Lung (tissue), 13 donors: ENCODE measurements around the gene DDX55. TPM values are rescaled to one million over a fixed set of nuclear protein-coding genes. Genes with fewer than 3 reads are reported as not detected.

Experiments used
- ATAC-seq: fragments of 200-7000 bp; cut with Tn5 transposase; one replicate; pipeline ENCODE4 v1.9.1; 2020; ENCODE audit warnings: moderate number of reproducible peaks; ENCODE audit not compliant: insufficient read depth, low FRiP score
- DNase-seq, 3 donors: peaks; one replicate each; pipeline ENCODE4 v3.0.0-alpha.2; 2013 to 2017
- H3K27ac ChIP-seq, 2 donors: one replicate each; pipeline ENCODE4 v1.5.1; 2013; ENCODE audit warnings: mild to moderate bottlenecking in 2 of 2, moderate library complexity in 2 of 2, control low read depth in 1 of 2, inconsistent platforms in 1 of 2, low read depth in 1 of 2, low read length in 1 of 2
- H3K27me3 ChIP-seq, 3 donors: one replicate each; pipeline ENCODE4 v1.5.1; 2013; ENCODE audit warnings: low read length in 2 of 3; ENCODE audit not compliant: control insufficient read depth in 3 of 3, insufficient read depth in 3 of 3
- H3K36me3 ChIP-seq, 4 donors: one replicate each; pipeline ENCODE4 v1.5.1; 2013; ENCODE audit warnings: low read length in 4 of 4, mild to moderate bottlenecking in 1 of 4, moderate library complexity in 1 of 4; ENCODE audit not compliant: control insufficient read depth in 4 of 4, insufficient read depth in 4 of 4
- H3K4me1 ChIP-seq, 5 donors: one replicate each; pipeline ENCODE4 v1.5.1; 2013; ENCODE audit warnings: low read length in 5 of 5, mild to moderate bottlenecking in 2 of 5, moderate library complexity in 1 of 5; ENCODE audit not compliant: control insufficient read depth in 5 of 5, insufficient read depth in 5 of 5
- H3K4me3 ChIP-seq: one replicate; pipeline ENCODE4 v1.5.1; 2013; ENCODE audit warnings: mild to moderate bottlenecking, control low read depth, moderate library complexity
- H3K9ac ChIP-seq, 2 donors: one replicate each; pipeline ENCODE4 v1.5.1; 2013; ENCODE audit warnings: low read length in 2 of 2, control low read depth in 1 of 2; ENCODE audit not compliant: insufficient read depth in 1 of 2
- H3K9me3 ChIP-seq, 4 donors: one replicate each; pipeline ENCODE4 v1.5.1; 2013; ENCODE audit warnings: low read length in 3 of 4, mild to moderate bottlenecking in 1 of 4, moderate library complexity in 1 of 4; ENCODE audit not compliant: control insufficient read depth in 4 of 4, insufficient read depth in 3 of 4
- CTCF ChIP-seq: IDR thresholded peaks from 2 replicates; pipeline ENCODE4 v1.5.1; 2012; ENCODE audit warnings: mild to moderate bottlenecking; ENCODE audit errors: control extremely low read depth, extremely low read depth
- WGBS, 2 donors: extraction: QIAGEN DNeasy Blood & Tissue Kit; methylation state at CpG; one replicate each; pipeline ENCODE4 v1.1.7; 2013; 5-methylcytosine and 5-hydroxymethylcytosine counted together
- polyA plus RNA-seq, 2 donors: library from polyadenylated mRNA; stranded (reverse); fragments of 200-250 nt; gene quantifications; one replicate each; pipeline ENCODE4 v1.2.1, GENCODE V29; 2013
- small RNA-seq: library from RNA; depleted of rRNA; stranded (forward); fragments of <200 nt; gene quantifications from one replicate; pipeline ENCODE3, GENCODE V24; 2014; ENCODE audit warnings: low replicate concordance
- total RNA-seq, 2 donors: library from RNA; depleted of rRNA in 1 of 2; stranded (reverse); fragments of >200 nt in 1 of 2; gene quantifications; one replicate each; pipeline ENCODE4 v1.2.1, GENCODE V29; 2014 to 2021
- donor health status: control.
- donor health status: control.
- donor health status: Bipolar disorder and iron deficiency.
- donor health status: healthy.
- donor health status: DM: yes; HTN: yes; CAD: no.

Gene DDX55
- total and polyA plus RNA-seq, 4 donors, result 13.3 to 22.3 (median 18.1) TPM

DNA sequence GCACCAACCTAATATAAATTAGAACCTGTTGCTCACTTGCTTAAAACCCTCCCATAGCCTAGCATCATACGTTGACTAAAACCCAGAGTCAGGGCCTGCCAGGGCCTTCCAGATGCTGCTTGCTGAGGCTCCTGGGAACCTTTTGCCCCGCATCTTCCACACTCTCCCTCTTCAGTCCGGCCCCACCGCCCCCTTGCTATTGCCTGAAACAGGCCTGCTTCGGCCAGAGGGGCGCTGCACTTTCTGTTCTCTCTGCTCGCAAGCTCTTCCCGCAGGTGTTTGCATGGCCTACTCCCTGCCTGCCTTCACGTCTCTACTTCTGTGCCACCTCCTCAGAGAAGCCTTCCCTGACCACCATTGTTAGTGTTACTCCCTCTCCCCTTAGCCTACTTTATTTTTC, 55.3 kb downstream of the DDX55 start:
- WGBS, 2 donors, result 92 to 95% methylated on average over 9 of the region's 9 CpGs
- no peak for TF ChIP-seq CTCF
- Histone ChIP-seq H3K4me3 (no peak overlapping the region), H3K4me1 (no peaks in the 10 kb centered on the region), H3K27me3 (no peaks in the 10 kb centered on the region), H3K9me3 (no peaks in the 10 kb centered on the region), H3K36me3 (peaks cover 0 to 15% (median 7%) of the 10 kb centered on the region in 4 donors), H3K27ac (no peak overlapping the region), H3K9ac (no peak overlapping the region)
- DNase-seq (no peak), ATAC-seq (no peak)

GRCh38 chr12:123659996-123660727, 58.3 kb downstream of the DDX55 start:
- 79 to 85% methylated on average over 5 of the region's 5 CpGs for WGBS, 2 donors
- H3K9me3 ChIP-seq, result no peaks in the 10 kb centered on the region
- no peaks in the 10 kb centered on the region for H3K4me1 ChIP-seq
- no peak for ATAC-seq
- no peak for TF ChIP-seq CTCF
- H3K4me3 ChIP-seq, result no peak overlapping the region
- no peak overlapping the region for H3K9ac ChIP-seq
- no peaks in the 10 kb centered on the region for H3K27me3 ChIP-seq
- peaks cover 0 to 15% (median 9%) of the 10 kb centered on the region in 4 donors for H3K36me3 ChIP-seq
- no peak for DNase-seq
- no peak overlapping the region for H3K27ac ChIP-seq

DNA sequence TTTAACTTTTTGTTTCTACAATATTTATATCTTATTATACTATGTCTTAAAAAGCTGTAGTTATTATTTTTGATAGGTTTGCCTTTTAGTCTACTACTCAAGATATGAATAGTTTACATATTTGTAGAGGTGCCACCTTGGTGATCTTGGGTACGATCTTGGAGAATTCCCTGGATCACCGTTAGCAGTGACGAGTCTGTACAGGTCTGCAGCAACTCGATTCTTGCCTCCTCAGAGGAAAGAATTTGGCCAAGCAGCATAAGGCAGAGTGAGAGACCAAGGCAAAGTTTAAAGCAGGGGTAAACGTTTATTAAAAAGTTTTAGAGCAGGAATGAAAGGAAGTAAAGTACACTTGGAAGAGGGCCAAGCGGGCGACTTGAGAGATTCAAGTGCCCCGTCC, 65.9 kb downstream of the DDX55 start:
- Histone ChIP-seq H3K27me3 (no peaks in the 10 kb centered on the region), H3K27ac (no peak overlapping the region), H3K36me3 (peaks cover 0 to 5% (median 1%) of the 10 kb centered on the region in 4 donors), H3K9ac (no peak overlapping the region), H3K4me1 (peaks cover 0 to 9% (median 4%) of the 10 kb centered on the region in 5 donors), H3K9me3 (no peaks in the 10 kb centered on the region), H3K4me3 (no peak overlapping the region)
- ATAC-seq (no peak), DNase-seq (no peak)
- no peak for TF ChIP-seq CTCF
- WGBS, 2 donors, result 71 to 92% methylated on average over 8 of the region's 8 CpGs

Small RNA genes lying within 50 kb of the gene (small RNA-seq; reads per million reads assigned to genes)
- 0.17 reads per million for gene SNORA9B

Other genes with a start within 250 kb of the DDX55 start
- 10 to 100 TPM; 23.2 to 28.5 TPM for gene SBNO1, start 237.3 kb upstream of the DDX55 start, total RNA-seq
- 1 to 10 TPM; 4.7 to 7.5 TPM for gene SBNO1, start 237.3 kb upstream of the DDX55 start, polyA plus RNA-seq
- 10 to 100 TPM; 41.6 to 51.7 TPM for gene KMT5A, start 218.0 kb upstream of the DDX55 start, total RNA-seq
- gene KMT5A, start 218.0 kb upstream of the DDX55 start, polyA plus RNA-seq, result 10 to 100 TPM; 21.1 to 22.5 TPM
- gene RILPL2, start 165.4 kb upstream of the DDX55 start, total RNA-seq, result 10 to 100 TPM in 1 of 2 donors, 1 to 10 TPM in 1; 7.7 to 12.2 TPM
- gene RILPL2, start 165.4 kb upstream of the DDX55 start, polyA plus RNA-seq, result 10 to 100 TPM; 13.7 to 40.7 TPM
- 10 to 100 TPM; 19.3 to 20.2 TPM for gene SNRNP35, start 144.0 kb upstream of the DDX55 start, total RNA-seq
- 10 to 100 TPM; 20.7 to 67.0 TPM for gene SNRNP35, start 144.0 kb upstream of the DDX55 start, polyA plus RNA-seq
- 10 to 100 TPM; 13.6 to 14.6 TPM for gene RILPL1, start 68.4 kb upstream of the DDX55 start, total RNA-seq
- 10 to 100 TPM in 1 of 2 donors, 1 to 10 TPM in 1; 9.5 to 10.8 TPM for gene RILPL1, start 68.4 kb upstream of the DDX55 start, polyA plus RNA-seq
- gene TMED2, start 17.5 kb upstream of the DDX55 start, total RNA-seq, result 100 to 1,000 TPM; 186 to 317 TPM
- 100 to 1,000 TPM in 1 of 2 donors, 10 to 100 TPM in 1; 57.7 to 151 TPM for gene TMED2, start 17.5 kb upstream of the DDX55 start, polyA plus RNA-seq
- 10 to 100 TPM; 36.6 to 48.1 TPM for gene EIF2B1, start 31.6 kb downstream of the DDX55 start, total RNA-seq
- 10 to 100 TPM; 25.6 to 29.6 TPM for gene EIF2B1, start 31.6 kb downstream of the DDX55 start, polyA plus RNA-seq
- 10 to 100 TPM; 25.0 to 28.9 TPM for gene GTF2H3, start 31.7 kb downstream of the DDX55 start, total RNA-seq
- 10 to 100 TPM in 1 of 2 donors, 1 to 10 TPM in 1; 5.6 to 17.4 TPM for gene GTF2H3, start 31.7 kb downstream of the DDX55 start, polyA plus RNA-seq
- 10 to 100 TPM; 22.3 to 28.2 TPM for gene TCTN2, start 69.0 kb downstream of the DDX55 start, total RNA-seq
- 1 to 10 TPM; 5.2 to 6.2 TPM for gene TCTN2, start 69.0 kb downstream of the DDX55 start, polyA plus RNA-seq
- gene ATP6V0A2, start 110.3 kb downstream of the DDX55 start, total RNA-seq, result 10 to 100 TPM; 24.8 to 30.9 TPM
- gene ATP6V0A2, start 110.3 kb downstream of the DDX55 start, polyA plus RNA-seq, result 10 to 100 TPM in 1 of 2 donors, 1 to 10 TPM in 1; 7.7 to 11.2 TPM
- 10 to 100 TPM; 15.9 to 21.7 TPM for gene DNAH10, start 160.2 kb downstream of the DDX55 start, total RNA-seq
- gene DNAH10, start 160.2 kb downstream of the DDX55 start, polyA plus RNA-seq, result 1 to 10 TPM; 2.0 to 2.4 TPM